Measurements from ENCODE around the gene DNAH17. TPM values are rescaled to one million over a fixed set of nuclear protein-coding genes. Genes with fewer than 3 reads are reported as not detected.

The DNAH17 gene
- total and polyA plus RNA-seq, 2 donors (not counting 1 experiment from before 2014, with no cell fraction given) = 0.01 to 0.12 TPM

DNA sequence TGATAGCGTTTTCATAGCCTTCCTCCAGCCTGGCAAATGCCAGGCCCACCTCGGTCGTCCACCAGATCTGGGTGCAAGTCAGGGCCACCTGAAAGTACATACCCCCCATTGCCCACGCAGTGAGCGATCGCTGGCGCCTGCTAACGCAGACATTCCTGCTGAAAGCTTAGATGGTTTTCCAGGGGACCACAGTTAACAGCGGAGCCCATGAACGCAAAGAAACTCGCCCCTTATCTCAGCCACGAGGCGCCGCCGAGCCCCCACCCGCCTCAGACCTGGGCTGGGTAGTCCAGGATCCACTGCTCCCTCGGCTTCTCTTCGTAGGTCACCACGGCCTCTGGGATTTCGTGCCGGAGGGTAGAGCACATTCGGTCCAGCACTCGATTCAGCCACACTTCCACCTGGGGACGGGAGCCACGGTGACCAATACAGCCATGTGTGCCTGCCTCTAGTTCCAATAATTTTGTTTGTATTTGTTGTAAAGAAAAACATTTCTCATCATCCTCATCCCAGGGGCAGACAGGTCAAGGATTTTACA lies 74.5 kb downstream of the DNAH17 start:
- no peaks in the 10 kb centered on the region for H3K4me1 Mint-ChIP-seq
- Histone ChIP-seq H3K79me2 (ENCODE audit: control insufficient read depth, insufficient read depth, low read length) (no peaks in the 10 kb centered on the region), H3K4me3 (ENCODE audit: control extremely low read depth in 1 of 5, extremely low read depth in 1 of 5, insufficient read depth in 1 of 5, low read depth in 2 of 5, low read length in 4 of 5) (no peak overlapping the region), H2AFZ (ENCODE audit: insufficient read depth, low read depth, low read length, poor library complexity, severe bottlenecking) (no peak overlapping the region), H3K9ac (ENCODE audit: low read length) (no peak overlapping the region), H3K4me1 (ENCODE audit: control insufficient read depth in 2 of 2, insufficient read depth in 2 of 2, low read length in 2 of 2) (no peaks in the 10 kb centered on the region), H3K27ac (ENCODE audit: low read length in 2 of 2) (no peak overlapping the region), H3K4me2 (replicated peaks; ENCODE audit: low read depth, low read length, poor library complexity, severe bottlenecking) (no peak overlapping the region), H4K20me1 (ENCODE audit: control insufficient read depth, insufficient read depth, low read length, poor library complexity, severe bottlenecking) (no peaks in the 10 kb centered on the region), H3K9me3 (ENCODE audit: control extremely low read depth in 1 of 3, control insufficient read depth in 2 of 3, insufficient read depth in 1 of 3, low read length in 2 of 3) (no peaks in the 10 kb centered on the region), H3K27me3 (replicated peaks in 1 of 4; ENCODE audit: control extremely low read depth in 1 of 4, control insufficient read depth in 3 of 4, insufficient read depth in 4 of 4, low read length in 3 of 4) (peaks cover 0 to 6% (median 0%) of the 10 kb centered on the region in 4 experiments), H3K36me3 (replicated peaks in 1 of 2; ENCODE audit: control extremely low read depth in 1 of 2, control insufficient read depth in 1 of 2, extremely low read depth in 1 of 2, insufficient read depth in 2 of 2, low read length in 1 of 2) (no peaks in the 10 kb centered on the region)
- TF ChIP-seq, protein P1, sequence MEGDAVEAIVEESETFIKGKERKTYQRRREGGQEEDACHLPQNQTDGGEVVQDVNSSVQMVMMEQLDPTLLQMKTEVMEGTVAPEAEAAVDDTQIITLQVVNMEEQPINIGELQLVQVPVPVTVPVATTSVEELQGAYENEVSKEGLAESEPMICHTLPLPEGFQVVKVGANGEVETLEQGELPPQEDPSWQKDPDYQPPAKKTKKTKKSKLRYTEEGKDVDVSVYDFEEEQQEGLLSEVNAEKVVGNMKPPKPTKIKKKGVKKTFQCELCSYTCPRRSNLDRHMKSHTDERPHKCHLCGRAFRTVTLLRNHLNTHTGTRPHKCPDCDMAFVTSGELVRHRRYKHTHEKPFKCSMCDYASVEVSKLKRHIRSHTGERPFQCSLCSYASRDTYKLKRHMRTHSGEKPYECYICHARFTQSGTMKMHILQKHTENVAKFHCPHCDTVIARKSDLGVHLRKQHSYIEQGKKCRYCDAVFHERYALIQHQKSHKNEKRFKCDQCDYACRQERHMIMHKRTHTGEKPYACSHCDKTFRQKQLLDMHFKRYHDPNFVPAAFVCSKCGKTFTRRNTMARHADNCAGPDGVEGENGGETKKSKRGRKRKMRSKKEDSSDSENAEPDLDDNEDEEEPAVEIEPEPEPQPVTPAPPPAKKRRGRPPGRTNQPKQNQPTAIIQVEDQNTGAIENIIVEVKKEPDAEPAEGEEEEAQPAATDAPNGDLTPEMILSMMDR (IDR thresholded peaks at IDR 0.05) = no peak
- TF ChIP-seq EZH2 (IDR thresholded peaks at IDR 0.05; ENCODE audit: borderline replicate concordance, insufficient read depth, low read depth, low read length, poor library complexity, severe bottlenecking) = no peak
- no peaks in the 10 kb centered on the region for H3K9me3 Mint-ChIP-seq (ENCODE audit: insufficient read depth)
- peaks cover 4% of the 10 kb centered on the region for H3K27me3 Mint-ChIP-seq
- 91% methylated on average over 19 of the region's 25 CpGs for WGBS (ENCODE audit: insufficient coverage)
- no peak for DNase-seq
- ChIA-PET POLR2A (no interaction called here), CTCF (no interaction called here)
- H3K27ac Mint-ChIP-seq = no peak overlapping the region
- intact Hi-C loops (cut with micrococcal nuclease) = no loop called here
- no peak overlapping the region for H3K4me3 Mint-ChIP-seq
- no peak for ATAC-seq (ENCODE audit: low read depth)

DNA sequence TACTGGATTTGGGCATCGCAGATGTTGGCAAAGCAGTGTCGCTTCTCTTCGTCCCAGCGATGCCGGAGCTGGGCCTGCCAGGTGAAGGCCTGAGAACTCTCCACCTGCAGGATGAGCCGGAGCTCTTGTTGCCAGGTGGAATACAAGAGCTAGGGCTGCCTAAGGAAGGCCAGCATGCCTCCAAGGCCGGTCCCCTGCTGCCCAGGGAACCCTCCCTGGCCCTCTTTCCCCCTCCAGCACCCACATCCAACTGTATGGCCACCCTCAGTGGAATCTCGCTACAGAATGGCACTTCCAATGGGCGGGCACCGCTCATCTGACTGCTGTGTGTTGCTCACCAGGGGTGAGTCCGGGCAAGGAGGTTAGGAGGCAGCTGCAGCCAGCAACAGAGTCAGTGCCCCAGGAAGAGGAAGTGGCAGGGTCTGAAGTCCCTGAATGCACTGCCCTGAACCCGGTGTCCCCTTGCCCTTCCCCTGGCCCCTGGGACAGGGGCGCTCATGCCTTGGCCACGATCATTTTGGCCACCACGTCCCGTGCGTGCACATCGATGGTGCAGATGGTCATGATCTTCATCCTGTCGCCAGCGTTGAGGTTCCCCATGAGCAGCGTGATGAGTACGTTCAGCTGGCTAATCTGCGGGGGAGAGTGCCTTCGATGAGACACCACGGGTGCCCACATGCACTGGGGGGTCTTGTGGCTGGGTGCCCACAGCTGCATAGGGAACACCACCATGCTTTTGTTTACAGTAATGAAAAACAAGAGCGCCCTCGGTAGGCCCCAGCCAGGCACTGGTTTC lies 75.8 kb downstream of the DNAH17 start:
- Mint-ChIP-seq H3K27me3 (peaks cover 4% of the 10 kb centered on the region), H3K27ac (no peak overlapping the region), H3K4me3 (no peak overlapping the region), H3K9me3 (ENCODE audit: insufficient read depth) (no peaks in the 10 kb centered on the region), H3K4me1 (no peaks in the 10 kb centered on the region)
- no peak for TF ChIP-seq EZH2 (IDR thresholded peaks at IDR 0.05; ENCODE audit: borderline replicate concordance, insufficient read depth, low read depth, low read length, poor library complexity, severe bottlenecking)
- TF ChIP-seq, protein P1 (IDR thresholded peaks at IDR 0.05) = no peak
- Histone ChIP-seq H3K79me2 (ENCODE audit: control insufficient read depth, insufficient read depth, low read length) (no peaks in the 10 kb centered on the region), H3K9me3 (ENCODE audit: control extremely low read depth in 1 of 3, control insufficient read depth in 2 of 3, insufficient read depth in 1 of 3, low read length in 2 of 3) (no peaks in the 10 kb centered on the region), H3K27ac (ENCODE audit: low read length in 2 of 2) (no peak overlapping the region), H3K4me2 (replicated peaks; ENCODE audit: low read depth, low read length, poor library complexity, severe bottlenecking) (no peak overlapping the region), H3K36me3 (replicated peaks in 1 of 2; ENCODE audit: control extremely low read depth in 1 of 2, control insufficient read depth in 1 of 2, extremely low read depth in 1 of 2, insufficient read depth in 2 of 2, low read length in 1 of 2) (no peaks in the 10 kb centered on the region), H3K4me3 (ENCODE audit: control extremely low read depth in 1 of 5, extremely low read depth in 1 of 5, insufficient read depth in 1 of 5, low read depth in 2 of 5, low read length in 4 of 5) (no peak overlapping the region), H3K9ac (ENCODE audit: low read length) (no peak overlapping the region), H4K20me1 (ENCODE audit: control insufficient read depth, insufficient read depth, low read length, poor library complexity, severe bottlenecking) (no peaks in the 10 kb centered on the region), H2AFZ (ENCODE audit: insufficient read depth, low read depth, low read length, poor library complexity, severe bottlenecking) (no peak overlapping the region), H3K4me1 (ENCODE audit: control insufficient read depth in 2 of 2, insufficient read depth in 2 of 2, low read length in 2 of 2) (no peaks in the 10 kb centered on the region), H3K27me3 (replicated peaks in 1 of 4; ENCODE audit: control extremely low read depth in 1 of 4, control insufficient read depth in 3 of 4, insufficient read depth in 4 of 4, low read length in 3 of 4) (peaks cover 0 to 3% (median 0%) of the 10 kb centered on the region in 4 experiments)
- ChIA-PET CTCF (no interaction called here), POLR2A (no interaction called here)
- intact Hi-C loops (cut with micrococcal nuclease) = no loop called here
- no peak for DNase-seq
- WGBS (ENCODE audit: insufficient coverage) = 88% methylated on average over 27 of the region's 27 CpGs
- ATAC-seq (ENCODE audit: low read depth) = no peak
